A204.1 (cell line): ENCODE data around the gene SLC43A3.
"Not testable (repeated sequence)": the region's sequence is repeated elsewhere in the genome, so short reads cannot be mapped to it uniquely, and the experiment has no call there.

Experiments used
- FAIRE-seq: peaks from 2 replicates; lab custom pipeline; 2012; peaks lifted over from hg19 to GRCh38; lab: Jason Lieb, UNC

The SLC43A3 gene

GRCh38 chr11:57378186-57378585 is 48.7 kb downstream of the SLC43A3 start:
- FAIRE-seq = no peak

GRCh38 chr11:57377107-57377506 is 49.8 kb downstream of the SLC43A3 start:
- no peak for FAIRE-seq

GRCh38 chr11:57376095-57377090 is 50.5 kb downstream of the SLC43A3 start:
- FAIRE-seq = no peak

- no peak for FAIRE-seq
These were observed 51.4 kb downstream of the SLC43A3 start for GRCh38 chr11:57375490-57375889.

- no peak for FAIRE-seq
These were observed 52.0 kb downstream of the SLC43A3 start for GRCh38 chr11:57374966-57375365.

- no peak for FAIRE-seq
These were observed 53.8 kb downstream of the SLC43A3 start for GRCh38 chr11:57373146-57373545.

- FAIRE-seq = no peak
These were observed 56.0 kb downstream of the SLC43A3 start for GRCh38 chr11:57370941-57371340.

- no peak for FAIRE-seq
These were observed 56.7 kb downstream of the SLC43A3 start for GRCh38 chr11:57370251-57370650.

- FAIRE-seq = no peak
These were observed 58.1 kb downstream of the SLC43A3 start for GRCh38 chr11:57368845-57369232.

GRCh38 chr11:57368106-57368844 is 58.6 kb downstream of the SLC43A3 start:
- no peak for FAIRE-seq

GRCh38 chr11:57364851-57365660 is 61.9 kb downstream of the SLC43A3 start:
- FAIRE-seq = no peak

GRCh38 chr11:57363131-57364080 is 63.5 kb downstream of the SLC43A3 start:
- no peak for FAIRE-seq

GRCh38 chr11:57361926-57362325 is 65.0 kb downstream of the SLC43A3 start:
- FAIRE-seq = no peak

- FAIRE-seq = not testable (repeated sequence)
These were observed 65.5 kb downstream of the SLC43A3 start for GRCh38 chr11:57361420-57361819.

GRCh38 chr11:57360991-57361390 is 65.9 kb downstream of the SLC43A3 start:
- FAIRE-seq = no peak

- no peak for FAIRE-seq
These were observed 66.8 kb downstream of the SLC43A3 start for GRCh38 chr11:57359896-57360690.

- FAIRE-seq = no peak
These were observed 67.5 kb downstream of the SLC43A3 start for GRCh38 chr11:57359396-57359795.

GRCh38 chr11:57358991-57359390 is 67.9 kb downstream of the SLC43A3 start:
- FAIRE-seq = no peak

- no peak for FAIRE-seq
These were observed 68.4 kb downstream of the SLC43A3 start for GRCh38 chr11:57358543-57358961.

- no peak for FAIRE-seq
These were observed 69.1 kb downstream of the SLC43A3 start for GRCh38 chr11:57357856-57358255.
